Keratinocyte (primary cell): ENCODE measurements around the gene INVS. TPM values are rescaled to one million over a fixed set of nuclear protein-coding genes. Genes with fewer than 3 reads are reported as not detected.
A peak's percentile ranks its signal among the peaks of the same experiment; 100 is the strongest.

Experiments used
- DNase-seq: peaks from one replicate; pipeline ENCODE4 v3.0.0-alpha.2; 2011; ENCODE audit warnings: low read depth, missing footprints, low spot score
- FAIRE-seq: peaks from 2 replicates; lab custom pipeline; 2011; peaks lifted over from hg19 to GRCh38; lab: Jason Lieb, UNC
- H2AFZ ChIP-seq: 2 replicates; pipeline ENCODE4 v1.6.0; 2012; ENCODE audit warnings: low read length, control low read depth, inconsistent platforms; ENCODE audit not compliant: control insufficient read depth
- H3K27ac ChIP-seq: 2 replicates; pipeline ENCODE4 v1.5.1; 2011; ENCODE audit warnings: low read length; ENCODE audit not compliant: control insufficient read depth, insufficient read depth
- H3K27me3 ChIP-seq: 3 replicates; pipeline ENCODE4 v1.6.0; 2011; ENCODE audit warnings: low read length; ENCODE audit not compliant: control insufficient read depth, insufficient read depth; ENCODE audit errors: extremely low read depth
- H3K36me3 ChIP-seq, 2 experiments: 2 replicates in 1 of 2; 3 replicates in 1 of 2; pipeline ENCODE4 v1.5.1; 2011; ENCODE audit warnings: low read length in 2 of 2, mild to moderate bottlenecking in 1 of 2; ENCODE audit not compliant: control insufficient read depth in 2 of 2, insufficient read depth in 2 of 2; ENCODE audit errors: extremely low read depth in 1 of 2
- H3K4me1 ChIP-seq: 3 replicates; pipeline ENCODE4 v1.5.1; 2011; ENCODE audit warnings: low read length; ENCODE audit not compliant: control insufficient read depth, insufficient read depth; ENCODE audit errors: extremely low read depth
- H3K4me2 ChIP-seq: 3 replicates; pipeline ENCODE4 v1.6.0; 2011; ENCODE audit warnings: low read depth, low read length; ENCODE audit not compliant: control insufficient read depth, insufficient read depth; ENCODE audit errors: extremely low read depth
- H3K4me3 ChIP-seq, 3 experiments: fragments of 200-600 bp in 1 of 3; sonication (generic) in 1 of 3; 2 replicates in 2 of 3; 3 replicates in 1 of 3; pipeline ENCODE4 v1.5.1; 2011 to 2016; ENCODE audit warnings: low read length in 3 of 3, mild to moderate bottlenecking in 3 of 3, control low read depth in 2 of 3, inconsistent platforms in 1 of 3, low read depth in 1 of 3, mixed read lengths in 1 of 3, mixed run types in 1 of 3, moderate library complexity in 1 of 3; ENCODE audit not compliant: control insufficient read depth in 2 of 3, insufficient read depth in 2 of 3; ENCODE audit errors: extremely low read depth in 1 of 3
- H3K79me2 ChIP-seq: 2 replicates; pipeline ENCODE4 v1.6.0; 2012; ENCODE audit warnings: low read length; ENCODE audit not compliant: control insufficient read depth, insufficient read depth
- H3K9ac ChIP-seq: 3 replicates; pipeline ENCODE4 v1.6.0; 2011; ENCODE audit warnings: low read length; ENCODE audit not compliant: control insufficient read depth, insufficient read depth; ENCODE audit errors: extremely low read depth
- H3K9me1 ChIP-seq: 3 replicates; pipeline ENCODE4 v1.6.0; 2011; ENCODE audit warnings: low read length; ENCODE audit not compliant: control insufficient read depth, insufficient read depth; ENCODE audit errors: extremely low read depth
- H3K9me3 ChIP-seq: 2 replicates; pipeline ENCODE4 v1.5.1; 2012; ENCODE audit warnings: low read depth, low read length; ENCODE audit not compliant: control insufficient read depth
- H4K20me1 ChIP-seq: 3 replicates; pipeline ENCODE4 v1.6.0; 2011; ENCODE audit warnings: low read length; ENCODE audit not compliant: control insufficient read depth, insufficient read depth; ENCODE audit errors: extremely low read depth
- EZH2 ChIP-seq: IDR thresholded peaks from one replicate; pipeline ENCODE4 v1.6.1; 2012; ENCODE audit warnings: inconsistent platforms, mild to moderate bottlenecking, low read length, moderate library complexity
- dilution Hi-C: fragments of 300-500 bp; cut with MboI; formaldehyde crosslinking; loops from one replicate; pipeline ENCODE4 v1.7.0; 2020; ENCODE audit warnings: low sequenced_read_pairs; ENCODE audit not compliant: extremely low pct_ligation_motif_present
- polyA plus RNA-seq, 5 experiments: library from polyadenylated mRNA; depleted of rRNA in 3 of 5; stranded (reverse) in 3 of 5; stranded (forward) in 1 of 5; unstranded in 1 of 5; fragments of >200 nt; gene quantifications; 1 replicate in 1 of 5; 2 replicates in 3 of 5; 3 replicates in 1 of 5; pipeline versions ENCODE4 v1.2.1 to v1.2.3, GENCODE V29; 2011 to 2012; ENCODE audit warnings: missing spikeins in 2 of 5, low read depth in 1 of 5, low replicate concordance in 1 of 5
- TF ChIP-seq, protein P1 (sequence below), 3 experiments: IDR thresholded peaks in 1 of 3; conservative IDR thresholded peaks in 1 of 3; optimal IDR thresholded peaks in 1 of 3; 2 replicates in 2 of 3; 3 replicates in 1 of 3; pipeline versions ENCODE3 to v1.5.1; 2011; ENCODE audit warnings: low read length in 3 of 3, mild to moderate bottlenecking in 3 of 3, moderate library complexity in 2 of 3, control low read depth in 1 of 3, inconsistent platforms in 1 of 3; ENCODE audit not compliant: insufficient read depth in 2 of 3; ENCODE audit errors: extremely low read depth in 1 of 3

The INVS gene
- polyA plus RNA-seq, 1 donor (not counting 4 experiments of a cell fraction or from before 2014, with no cell fraction given) = 21.1 TPM

DNA sequence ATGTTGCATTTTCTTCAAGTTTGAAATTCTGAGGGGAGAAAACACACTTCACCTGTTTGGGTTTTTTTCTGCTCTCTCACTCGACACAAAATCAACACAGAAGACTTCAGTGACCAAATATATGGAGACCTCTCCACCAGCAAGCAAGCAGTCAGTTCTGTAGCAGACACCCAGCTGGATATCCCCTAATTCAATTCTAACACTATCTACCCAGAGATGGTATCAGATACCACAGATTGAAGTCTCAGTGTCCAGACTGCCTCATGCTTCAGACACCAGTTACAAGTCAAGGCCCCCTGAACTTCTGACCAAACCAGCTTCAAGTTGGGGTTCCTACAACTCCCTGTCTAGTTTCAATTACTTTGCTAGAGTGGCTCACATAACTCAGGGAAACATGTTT lies 97.8 kb downstream of the INVS start:
- DNase-seq = no peak
- TF ChIP-seq, protein P1, sequence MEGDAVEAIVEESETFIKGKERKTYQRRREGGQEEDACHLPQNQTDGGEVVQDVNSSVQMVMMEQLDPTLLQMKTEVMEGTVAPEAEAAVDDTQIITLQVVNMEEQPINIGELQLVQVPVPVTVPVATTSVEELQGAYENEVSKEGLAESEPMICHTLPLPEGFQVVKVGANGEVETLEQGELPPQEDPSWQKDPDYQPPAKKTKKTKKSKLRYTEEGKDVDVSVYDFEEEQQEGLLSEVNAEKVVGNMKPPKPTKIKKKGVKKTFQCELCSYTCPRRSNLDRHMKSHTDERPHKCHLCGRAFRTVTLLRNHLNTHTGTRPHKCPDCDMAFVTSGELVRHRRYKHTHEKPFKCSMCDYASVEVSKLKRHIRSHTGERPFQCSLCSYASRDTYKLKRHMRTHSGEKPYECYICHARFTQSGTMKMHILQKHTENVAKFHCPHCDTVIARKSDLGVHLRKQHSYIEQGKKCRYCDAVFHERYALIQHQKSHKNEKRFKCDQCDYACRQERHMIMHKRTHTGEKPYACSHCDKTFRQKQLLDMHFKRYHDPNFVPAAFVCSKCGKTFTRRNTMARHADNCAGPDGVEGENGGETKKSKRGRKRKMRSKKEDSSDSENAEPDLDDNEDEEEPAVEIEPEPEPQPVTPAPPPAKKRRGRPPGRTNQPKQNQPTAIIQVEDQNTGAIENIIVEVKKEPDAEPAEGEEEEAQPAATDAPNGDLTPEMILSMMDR (optimal IDR thresholded peaks at IDR 0.05 in 1 of 3, IDR thresholded peaks at IDR 0.05 in 1 of 3, conservative IDR thresholded peaks at IDR 0.05 in 1 of 3; ENCODE audit: extremely low read depth in 1 of 3, insufficient read depth in 2 of 3, low read length in 3 of 3) = no peak
- no peak for TF ChIP-seq EZH2
- H3K4me2 ChIP-seq = no peak overlapping the region
- H3K9ac ChIP-seq = no peak overlapping the region
- dilution Hi-C loops = no loop called here
- H3K36me3 ChIP-seq = no peaks in the 10 kb centered on the region
- no peaks in the 10 kb centered on the region for H3K9me3 ChIP-seq
- H3K9me1 ChIP-seq = no peaks in the 10 kb centered on the region
- H4K20me1 ChIP-seq = no peaks in the 10 kb centered on the region
- H3K4me1 ChIP-seq = no peaks in the 10 kb centered on the region
- H3K79me2 ChIP-seq = no peaks in the 10 kb centered on the region
- no peak overlapping the region for H3K4me3 ChIP-seq
- no peak overlapping the region for H2AFZ ChIP-seq
- H3K27me3 ChIP-seq = no peaks in the 10 kb centered on the region
- FAIRE-seq = no peak
- H3K27ac ChIP-seq = no peak overlapping the region

DNA sequence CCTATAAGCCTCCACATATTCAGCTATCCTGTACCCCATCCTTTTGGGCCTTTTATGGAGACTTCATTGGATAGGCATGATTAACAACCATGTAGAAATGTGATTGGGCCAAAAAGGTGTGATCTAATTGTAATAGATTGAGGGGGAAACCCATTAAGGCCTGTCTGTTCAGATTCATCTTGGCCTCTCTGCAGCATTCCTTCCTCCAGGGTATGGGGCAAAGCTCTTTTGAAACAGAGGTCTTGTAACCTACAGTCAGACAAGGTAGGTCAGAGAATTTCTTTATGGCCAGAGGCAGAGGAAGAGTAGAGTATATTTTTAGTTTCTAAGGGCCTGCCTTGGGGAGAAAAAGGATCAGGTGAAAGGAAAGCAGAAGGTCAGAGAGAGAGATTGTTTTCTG lies 98.5 kb downstream of the INVS start:
- H4K20me1 ChIP-seq = no peaks in the 10 kb centered on the region
- dilution Hi-C loops = no loop called here
- no peak for TF ChIP-seq EZH2
- TF ChIP-seq, protein P1 (optimal IDR thresholded peaks at IDR 0.05 in 1 of 3, IDR thresholded peaks at IDR 0.05 in 1 of 3, conservative IDR thresholded peaks at IDR 0.05 in 1 of 3; ENCODE audit: extremely low read depth in 1 of 3, insufficient read depth in 2 of 3, low read length in 3 of 3) = peak in 1 of 3 experiments; percentile 21
- H3K27ac ChIP-seq = no peak overlapping the region
- H3K4me2 ChIP-seq = no peak overlapping the region
- no peaks in the 10 kb centered on the region for H3K9me1 ChIP-seq
- H3K4me3 ChIP-seq = no peak overlapping the region
- H2AFZ ChIP-seq = no peak overlapping the region
- H3K79me2 ChIP-seq = no peaks in the 10 kb centered on the region
- no peak for FAIRE-seq
- no peak for DNase-seq
- no peak overlapping the region for H3K9ac ChIP-seq
- no peaks in the 10 kb centered on the region for H3K36me3 ChIP-seq
- H3K27me3 ChIP-seq = no peaks in the 10 kb centered on the region
- H3K4me1 ChIP-seq = no peaks in the 10 kb centered on the region
- H3K9me3 ChIP-seq = no peaks in the 10 kb centered on the region
